ENCODE measurements around the gene PEX7. TPM values are rescaled to one million over a fixed set of nuclear protein-coding genes. Genes with fewer than 3 reads are reported as not detected.
A peak's percentile ranks its signal among the peaks of the same experiment; 100 is the strongest.

PEX7 gene
- total RNA-seq, 6 experiments from 2014 or later = 4.8 to 8.7 (median 5.2) TPM

GRCh38 chr6:136890194-136890839 lies 67.9 kb downstream of the PEX7 start:
- H3K36me3 ChIP-seq = no peaks in the 10 kb centered on the region
- TF ChIP-seq CTCF (IDR thresholded peaks at IDR 0.05) (no peak), POLR2A (IDR thresholded peaks at IDR 0.05) (no peak)
- H3K9me3 ChIP-seq = no peaks in the 10 kb centered on the region
- no peak overlapping the region for H3K27ac ChIP-seq
- intact Hi-C loops (cut with DNase I) = no loop called here
- H3K4me3 ChIP-seq = no peak overlapping the region
- no peak for DNase-seq
- no peaks in the 10 kb centered on the region for H3K4me1 ChIP-seq
- no peak for ATAC-seq
- no peaks in the 10 kb centered on the region for H3K27me3 ChIP-seq
- 87% methylated on average over 4 of the region's 4 CpGs for WGBS (ENCODE audit: insufficient coverage, low coverage, low lambda C conversion rate, missing lambda C conversion rate)

- intact Hi-C loops (cut with DNase I) = no loop called here
- DNase-seq (no peak), ATAC-seq (no peak)
- H3K27ac ChIP-seq = no peak overlapping the region
- no peak for TF ChIP-seq CTCF (IDR thresholded peaks at IDR 0.05)
- TF ChIP-seq POLR2A (IDR thresholded peaks at IDR 0.05) = no peak
- no peak overlapping the region for H3K4me3 ChIP-seq
- 93% methylated on average over 3 of the region's 3 CpGs for WGBS (ENCODE audit: insufficient coverage, low coverage, low lambda C conversion rate, missing lambda C conversion rate)
- H3K9me3 ChIP-seq = no peaks in the 10 kb centered on the region
- no peaks in the 10 kb centered on the region for H3K4me1 ChIP-seq
- no peaks in the 10 kb centered on the region for H3K36me3 ChIP-seq
- no peaks in the 10 kb centered on the region for H3K27me3 ChIP-seq
These were observed 68.6 kb downstream of the PEX7 start for GRCh38 chr6:136890986-136891385.

- TF ChIP-seq POLR2A (IDR thresholded peaks at IDR 0.05) (no peak), CTCF (IDR thresholded peaks at IDR 0.05) (no peak)
- no peak for DNase-seq
- 64% methylated on average over 5 of the region's 5 CpGs for WGBS (ENCODE audit: insufficient coverage, low coverage, low lambda C conversion rate, missing lambda C conversion rate)
- H3K4me1 ChIP-seq = no peaks in the 10 kb centered on the region
- no peaks in the 10 kb centered on the region for H3K36me3 ChIP-seq
- no peak overlapping the region for H3K4me3 ChIP-seq
- no peaks in the 10 kb centered on the region for H3K9me3 ChIP-seq
- intact Hi-C loops (cut with DNase I) = no loop called here
- ATAC-seq = peak in 1 of 4 donors; percentile 65
- H3K27ac ChIP-seq = no peak overlapping the region
- H3K27me3 ChIP-seq = no peaks in the 10 kb centered on the region
These were observed 70.8 kb downstream of the PEX7 start for GRCh38 chr6:136893187-136893586.

GRCh38 chr6:136895901-136896300 lies 73.5 kb downstream of the PEX7 start:
- Histone ChIP-seq H3K27me3 (no peaks in the 10 kb centered on the region), H3K9me3 (no peaks in the 10 kb centered on the region), H3K4me1 (no peaks in the 10 kb centered on the region), H3K36me3 (no peaks in the 10 kb centered on the region), H3K27ac (no peak overlapping the region), H3K4me3 (no peak overlapping the region)
- DNase-seq (no peak), ATAC-seq (no peak)
- TF ChIP-seq CTCF (IDR thresholded peaks at IDR 0.05) (no peak), POLR2A (IDR thresholded peaks at IDR 0.05) (no peak)
- WGBS (ENCODE audit: insufficient coverage, low coverage, low lambda C conversion rate, missing lambda C conversion rate) = 67% methylated on average over 3 of the region's 3 CpGs
- intact Hi-C loops (cut with DNase I) = no loop called here
